Measurements from ENCODE around the gene SEL1L. TPM values are rescaled to one million over a fixed set of nuclear protein-coding genes. Genes with fewer than 3 reads are reported as not detected.

Gene SEL1L
- total RNA-seq, 1 donor from 2014 or later: 43.1 TPM

DNA sequence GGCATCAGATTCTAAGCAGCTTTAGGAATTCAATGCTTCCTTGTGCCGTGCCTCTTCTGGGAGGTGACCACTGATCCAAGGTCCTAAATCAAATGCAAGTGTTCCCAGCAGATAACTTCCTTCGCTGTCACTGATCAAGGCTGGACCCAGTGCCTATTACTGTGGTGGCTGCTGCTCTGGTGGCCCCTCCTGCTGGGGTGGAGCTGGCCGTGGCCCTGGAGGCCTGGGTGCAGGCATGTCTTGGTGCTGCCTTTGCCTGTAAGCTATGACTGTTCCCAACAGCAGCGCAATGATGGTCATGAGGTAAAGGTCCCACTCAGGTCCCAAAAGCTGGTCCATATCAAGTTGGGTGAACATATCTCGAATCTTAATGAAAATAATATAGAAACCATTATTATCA, 56.8 kb downstream of the SEL1L start:
- Mint-ChIP-seq H3K4me1 (ENCODE audit: low read depth, unreplicated experiment) (no peaks in the 10 kb centered on the region), H3K9me3 (ENCODE audit: unreplicated experiment) (no peaks in the 10 kb centered on the region), H3K36me3 (ENCODE audit: unreplicated experiment) (no peaks in the 10 kb centered on the region), H3K27me3 (ENCODE audit: unreplicated experiment) (no peaks in the 10 kb centered on the region), H3K4me3 (ENCODE audit: unreplicated experiment) (no peak overlapping the region), H3K27ac (ENCODE audit: unreplicated experiment) (no peak overlapping the region)
- TF ChIP-seq, protein P1, sequence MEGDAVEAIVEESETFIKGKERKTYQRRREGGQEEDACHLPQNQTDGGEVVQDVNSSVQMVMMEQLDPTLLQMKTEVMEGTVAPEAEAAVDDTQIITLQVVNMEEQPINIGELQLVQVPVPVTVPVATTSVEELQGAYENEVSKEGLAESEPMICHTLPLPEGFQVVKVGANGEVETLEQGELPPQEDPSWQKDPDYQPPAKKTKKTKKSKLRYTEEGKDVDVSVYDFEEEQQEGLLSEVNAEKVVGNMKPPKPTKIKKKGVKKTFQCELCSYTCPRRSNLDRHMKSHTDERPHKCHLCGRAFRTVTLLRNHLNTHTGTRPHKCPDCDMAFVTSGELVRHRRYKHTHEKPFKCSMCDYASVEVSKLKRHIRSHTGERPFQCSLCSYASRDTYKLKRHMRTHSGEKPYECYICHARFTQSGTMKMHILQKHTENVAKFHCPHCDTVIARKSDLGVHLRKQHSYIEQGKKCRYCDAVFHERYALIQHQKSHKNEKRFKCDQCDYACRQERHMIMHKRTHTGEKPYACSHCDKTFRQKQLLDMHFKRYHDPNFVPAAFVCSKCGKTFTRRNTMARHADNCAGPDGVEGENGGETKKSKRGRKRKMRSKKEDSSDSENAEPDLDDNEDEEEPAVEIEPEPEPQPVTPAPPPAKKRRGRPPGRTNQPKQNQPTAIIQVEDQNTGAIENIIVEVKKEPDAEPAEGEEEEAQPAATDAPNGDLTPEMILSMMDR (IDR thresholded peaks at IDR 0.05; ENCODE audit: partially characterized antibody, unreplicated experiment): no peak
- DNase-seq: no peak

DNA sequence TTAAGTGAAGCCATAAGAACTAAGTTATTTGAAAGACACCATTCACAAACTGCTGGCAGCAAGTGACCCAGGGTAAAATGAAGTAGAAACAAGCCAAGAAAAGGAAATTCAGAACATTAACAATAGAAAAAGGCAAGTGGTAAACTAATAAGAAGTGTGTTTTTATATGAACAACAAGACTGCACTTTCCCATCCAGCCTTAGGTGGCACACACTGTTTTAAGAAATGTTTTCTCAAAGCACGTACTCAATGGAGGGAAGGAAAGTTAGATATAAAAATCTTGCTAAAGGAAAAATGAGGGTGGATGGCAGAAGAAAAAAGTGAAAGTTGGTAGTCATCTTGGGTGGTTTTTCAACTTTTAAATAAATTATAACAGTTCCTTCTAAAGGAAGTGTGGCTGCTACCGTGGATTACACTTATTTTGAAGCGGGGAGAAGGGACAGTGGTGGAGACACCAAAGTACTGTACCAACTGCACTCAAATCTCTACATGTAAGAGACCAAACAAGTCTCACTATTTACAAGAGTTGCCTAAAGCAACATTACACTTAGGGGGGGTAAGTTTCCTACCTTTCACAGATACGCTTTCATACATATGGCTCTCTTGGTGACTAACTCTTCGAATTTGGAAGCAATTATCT, 58.8 kb downstream of the SEL1L start:
- DNase-seq: no peak
- no peaks in the 10 kb centered on the region for H3K4me1 Mint-ChIP-seq (ENCODE audit: low read depth, unreplicated experiment)
- H3K27me3 Mint-ChIP-seq (ENCODE audit: unreplicated experiment): no peaks in the 10 kb centered on the region
- TF ChIP-seq, protein P1 (IDR thresholded peaks at IDR 0.05; ENCODE audit: partially characterized antibody, unreplicated experiment): no peak
- no peak overlapping the region for H3K27ac Mint-ChIP-seq (ENCODE audit: unreplicated experiment)
- no peaks in the 10 kb centered on the region for H3K9me3 Mint-ChIP-seq (ENCODE audit: unreplicated experiment)
- H3K36me3 Mint-ChIP-seq (ENCODE audit: unreplicated experiment): no peaks in the 10 kb centered on the region
- no peak overlapping the region for H3K4me3 Mint-ChIP-seq (ENCODE audit: unreplicated experiment)

DNA sequence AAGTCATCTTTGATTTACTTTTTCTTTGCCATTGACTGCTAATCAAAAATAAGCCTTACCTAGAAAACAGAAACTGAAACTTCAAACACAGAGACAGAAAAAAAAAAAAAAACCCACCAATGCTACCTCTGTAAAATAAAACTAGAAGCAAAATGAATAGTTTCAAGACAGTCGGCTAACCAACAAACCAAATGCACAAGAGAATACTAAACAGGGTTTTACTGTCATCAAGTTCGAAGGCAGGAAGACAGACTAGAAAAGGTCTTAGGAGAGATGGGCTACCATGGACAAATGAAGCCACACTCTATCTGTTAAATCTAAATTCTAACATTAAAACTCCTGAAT, 59.5 kb downstream of the SEL1L start:
- Mint-ChIP-seq H3K36me3 (ENCODE audit: unreplicated experiment) (no peaks in the 10 kb centered on the region), H3K4me3 (ENCODE audit: unreplicated experiment) (no peak overlapping the region), H3K27me3 (ENCODE audit: unreplicated experiment) (no peaks in the 10 kb centered on the region), H3K27ac (ENCODE audit: unreplicated experiment) (no peak overlapping the region), H3K9me3 (ENCODE audit: unreplicated experiment) (no peaks in the 10 kb centered on the region), H3K4me1 (ENCODE audit: low read depth, unreplicated experiment) (no peaks in the 10 kb centered on the region)
- no peak for DNase-seq
- TF ChIP-seq, protein P1 (IDR thresholded peaks at IDR 0.05; ENCODE audit: partially characterized antibody, unreplicated experiment): no peak

DNA sequence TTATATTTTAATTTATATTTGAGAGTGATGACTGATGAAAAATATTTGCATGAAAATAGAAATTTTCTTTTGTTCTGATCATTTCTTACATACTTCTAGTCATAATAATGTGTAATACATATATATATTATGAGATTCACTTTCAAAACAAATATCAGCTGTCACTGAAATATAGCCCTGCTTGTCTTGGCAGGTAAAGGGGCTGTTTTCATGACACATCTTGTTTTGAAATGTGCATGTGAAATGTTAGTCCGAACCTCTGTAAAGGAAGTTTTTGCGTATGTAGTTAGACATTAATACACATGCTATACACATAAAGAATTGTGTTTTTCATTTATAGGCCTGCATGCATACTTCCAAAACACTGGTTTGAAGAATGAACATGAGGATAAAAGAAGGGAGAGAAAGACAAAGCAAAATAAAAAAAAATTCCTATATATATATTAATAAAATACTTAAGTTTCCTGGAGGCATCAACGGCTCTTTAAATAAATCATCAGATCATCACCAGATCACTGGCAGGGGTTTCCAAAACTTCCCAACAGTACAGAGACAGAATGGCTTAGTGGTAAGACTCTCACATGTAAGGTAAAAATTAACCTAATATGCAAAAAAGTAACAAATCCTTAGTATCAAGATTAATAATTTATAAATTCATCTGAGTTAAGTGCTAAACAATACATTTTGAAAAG, 60.1 kb downstream of the SEL1L start:
- Mint-ChIP-seq H3K4me1 (ENCODE audit: low read depth, unreplicated experiment) (no peaks in the 10 kb centered on the region), H3K27ac (ENCODE audit: unreplicated experiment) (no peak overlapping the region), H3K27me3 (ENCODE audit: unreplicated experiment) (no peaks in the 10 kb centered on the region), H3K4me3 (ENCODE audit: unreplicated experiment) (no peak overlapping the region), H3K9me3 (ENCODE audit: unreplicated experiment) (no peaks in the 10 kb centered on the region), H3K36me3 (ENCODE audit: unreplicated experiment) (no peaks in the 10 kb centered on the region)
- no peak for DNase-seq
- TF ChIP-seq, protein P1 (IDR thresholded peaks at IDR 0.05; ENCODE audit: partially characterized antibody, unreplicated experiment): no peak

DNA sequence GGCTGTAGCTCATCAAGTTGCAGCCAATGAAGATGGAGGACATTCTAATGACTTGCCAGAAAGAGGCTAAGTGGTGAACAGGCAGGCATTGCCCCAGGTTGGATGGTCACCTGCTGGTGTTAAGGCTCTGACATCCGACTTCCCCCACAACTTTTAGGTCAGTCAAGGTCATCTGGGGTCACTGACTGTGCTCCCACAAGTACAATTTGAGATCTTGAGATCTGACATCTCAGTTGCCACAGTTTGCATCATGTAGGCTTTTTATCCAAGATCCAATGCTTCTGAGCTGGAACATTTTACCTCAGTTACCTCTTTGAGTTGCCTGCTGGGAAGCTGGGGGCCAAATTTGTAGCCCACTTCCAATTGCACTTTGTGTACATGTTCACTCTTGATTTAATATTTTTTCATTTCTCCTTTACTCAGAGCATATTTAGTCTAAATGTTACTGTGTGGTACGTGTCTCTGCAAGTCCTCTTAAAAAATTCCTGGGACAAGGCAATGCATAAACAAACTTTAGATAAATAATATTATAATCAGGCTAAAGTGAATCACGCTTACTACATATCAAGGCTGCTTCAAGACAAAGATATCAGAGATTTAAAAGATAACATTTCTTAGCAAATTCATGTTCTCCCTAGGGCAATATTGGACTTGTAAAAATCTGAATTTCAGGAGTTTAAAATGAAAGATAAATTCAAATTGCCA, 61.4 kb downstream of the SEL1L start:
- peaks cover 2% of the 10 kb centered on the region for H3K9me3 Mint-ChIP-seq (ENCODE audit: unreplicated experiment)
- no peak overlapping the region for H3K4me3 Mint-ChIP-seq (ENCODE audit: unreplicated experiment)
- H3K4me1 Mint-ChIP-seq (ENCODE audit: low read depth, unreplicated experiment): no peaks in the 10 kb centered on the region
- no peak overlapping the region for H3K27ac Mint-ChIP-seq (ENCODE audit: unreplicated experiment)
- no peaks in the 10 kb centered on the region for H3K27me3 Mint-ChIP-seq (ENCODE audit: unreplicated experiment)
- TF ChIP-seq, protein P1 (IDR thresholded peaks at IDR 0.05; ENCODE audit: partially characterized antibody, unreplicated experiment): no peak
- DNase-seq: no peak
- H3K36me3 Mint-ChIP-seq (ENCODE audit: unreplicated experiment): no peaks in the 10 kb centered on the region

All from glutamatergic neuron (in vitro differentiated cells).